ENCODE measurements around the gene TXN2.

DNA sequence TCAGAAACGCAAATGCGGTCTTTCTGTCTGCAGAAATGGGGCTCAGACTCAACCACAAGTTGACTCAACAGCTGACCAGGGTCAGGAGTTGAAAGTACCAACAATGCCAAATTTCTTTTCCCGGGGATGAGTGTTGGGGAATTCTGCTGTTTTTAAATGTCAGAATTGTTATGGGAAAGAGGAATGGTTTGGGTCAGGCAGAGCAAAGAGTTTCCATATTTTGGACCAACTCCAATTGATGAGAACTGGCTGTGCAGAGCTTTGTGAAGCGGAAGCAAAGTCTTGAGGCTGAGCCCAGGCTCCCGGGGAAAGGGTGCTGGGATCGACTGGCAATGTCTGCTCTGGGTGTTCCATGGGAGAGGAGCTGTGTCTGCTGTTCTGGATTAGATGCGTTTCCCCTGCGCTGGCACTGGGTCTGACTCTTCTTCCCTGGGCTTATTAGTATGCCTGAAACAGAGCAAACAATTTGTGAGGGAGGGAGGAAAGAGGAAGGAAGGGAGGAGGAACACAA lies 36.2 kb downstream of the TXN2 start:
- TF ChIP-seq, protein P1, sequence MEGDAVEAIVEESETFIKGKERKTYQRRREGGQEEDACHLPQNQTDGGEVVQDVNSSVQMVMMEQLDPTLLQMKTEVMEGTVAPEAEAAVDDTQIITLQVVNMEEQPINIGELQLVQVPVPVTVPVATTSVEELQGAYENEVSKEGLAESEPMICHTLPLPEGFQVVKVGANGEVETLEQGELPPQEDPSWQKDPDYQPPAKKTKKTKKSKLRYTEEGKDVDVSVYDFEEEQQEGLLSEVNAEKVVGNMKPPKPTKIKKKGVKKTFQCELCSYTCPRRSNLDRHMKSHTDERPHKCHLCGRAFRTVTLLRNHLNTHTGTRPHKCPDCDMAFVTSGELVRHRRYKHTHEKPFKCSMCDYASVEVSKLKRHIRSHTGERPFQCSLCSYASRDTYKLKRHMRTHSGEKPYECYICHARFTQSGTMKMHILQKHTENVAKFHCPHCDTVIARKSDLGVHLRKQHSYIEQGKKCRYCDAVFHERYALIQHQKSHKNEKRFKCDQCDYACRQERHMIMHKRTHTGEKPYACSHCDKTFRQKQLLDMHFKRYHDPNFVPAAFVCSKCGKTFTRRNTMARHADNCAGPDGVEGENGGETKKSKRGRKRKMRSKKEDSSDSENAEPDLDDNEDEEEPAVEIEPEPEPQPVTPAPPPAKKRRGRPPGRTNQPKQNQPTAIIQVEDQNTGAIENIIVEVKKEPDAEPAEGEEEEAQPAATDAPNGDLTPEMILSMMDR (conservative IDR thresholded peaks at IDR 0.05; ENCODE audit: low read depth in 2 of 2): no peak
- TF ChIP-seq, protein P2, sequence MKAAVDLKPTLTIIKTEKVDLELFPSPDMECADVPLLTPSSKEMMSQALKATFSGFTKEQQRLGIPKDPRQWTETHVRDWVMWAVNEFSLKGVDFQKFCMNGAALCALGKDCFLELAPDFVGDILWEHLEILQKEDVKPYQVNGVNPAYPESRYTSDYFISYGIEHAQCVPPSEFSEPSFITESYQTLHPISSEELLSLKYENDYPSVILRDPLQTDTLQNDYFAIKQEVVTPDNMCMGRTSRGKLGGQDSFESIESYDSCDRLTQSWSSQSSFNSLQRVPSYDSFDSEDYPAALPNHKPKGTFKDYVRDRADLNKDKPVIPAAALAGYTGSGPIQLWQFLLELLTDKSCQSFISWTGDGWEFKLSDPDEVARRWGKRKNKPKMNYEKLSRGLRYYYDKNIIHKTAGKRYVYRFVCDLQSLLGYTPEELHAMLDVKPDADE (IDR thresholded peaks at IDR 0.05): no peak
- TF ChIP-seq POLR2AphosphoS5 (IDR thresholded peaks at IDR 0.05; ENCODE audit: low read depth) (no peak), JUNB (IDR thresholded peaks at IDR 0.05; ENCODE audit: unreplicated experiment) (no peak), STAT1 (IDR thresholded peaks at IDR 0.05; ENCODE audit: unreplicated experiment) (no peak), EZH2phosphoT487 (IDR thresholded peaks at IDR 0.05; ENCODE audit: unreplicated experiment) (no peak), EZH2 (IDR thresholded peaks at IDR 0.05; ENCODE audit: low read depth, unreplicated experiment) (no peak), CREB1 (CRISPR knock-in tag; IDR thresholded peaks at IDR 0.05; ENCODE audit: low read depth) (no peak), ZNF114 (CRISPR knock-in tag; IDR thresholded peaks at IDR 0.05) (no peak), ZNF331 (CRISPR knock-in tag; IDR thresholded peaks at IDR 0.05; ENCODE audit: low read depth) (no peak)
- TF ChIP-seq, protein P3, sequence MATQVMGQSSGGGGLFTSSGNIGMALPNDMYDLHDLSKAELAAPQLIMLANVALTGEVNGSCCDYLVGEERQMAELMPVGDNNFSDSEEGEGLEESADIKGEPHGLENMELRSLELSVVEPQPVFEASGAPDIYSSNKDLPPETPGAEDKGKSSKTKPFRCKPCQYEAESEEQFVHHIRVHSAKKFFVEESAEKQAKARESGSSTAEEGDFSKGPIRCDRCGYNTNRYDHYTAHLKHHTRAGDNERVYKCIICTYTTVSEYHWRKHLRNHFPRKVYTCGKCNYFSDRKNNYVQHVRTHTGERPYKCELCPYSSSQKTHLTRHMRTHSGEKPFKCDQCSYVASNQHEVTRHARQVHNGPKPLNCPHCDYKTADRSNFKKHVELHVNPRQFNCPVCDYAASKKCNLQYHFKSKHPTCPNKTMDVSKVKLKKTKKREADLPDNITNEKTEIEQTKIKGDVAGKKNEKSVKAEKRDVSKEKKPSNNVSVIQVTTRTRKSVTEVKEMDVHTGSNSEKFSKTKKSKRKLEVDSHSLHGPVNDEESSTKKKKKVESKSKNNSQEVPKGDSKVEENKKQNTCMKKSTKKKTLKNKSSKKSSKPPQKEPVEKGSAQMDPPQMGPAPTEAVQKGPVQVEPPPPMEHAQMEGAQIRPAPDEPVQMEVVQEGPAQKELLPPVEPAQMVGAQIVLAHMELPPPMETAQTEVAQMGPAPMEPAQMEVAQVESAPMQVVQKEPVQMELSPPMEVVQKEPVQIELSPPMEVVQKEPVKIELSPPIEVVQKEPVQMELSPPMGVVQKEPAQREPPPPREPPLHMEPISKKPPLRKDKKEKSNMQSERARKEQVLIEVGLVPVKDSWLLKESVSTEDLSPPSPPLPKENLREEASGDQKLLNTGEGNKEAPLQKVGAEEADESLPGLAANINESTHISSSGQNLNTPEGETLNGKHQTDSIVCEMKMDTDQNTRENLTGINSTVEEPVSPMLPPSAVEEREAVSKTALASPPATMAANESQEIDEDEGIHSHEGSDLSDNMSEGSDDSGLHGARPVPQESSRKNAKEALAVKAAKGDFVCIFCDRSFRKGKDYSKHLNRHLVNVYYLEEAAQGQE (IDR thresholded peaks at IDR 0.05; ENCODE audit: unreplicated experiment): no peak

Data from GM23338 (cell line).